Upper lobe of left lung (tissue), 6 donors: ENCODE measurements around the gene LECT2. TPM values are rescaled to one million over a fixed set of nuclear protein-coding genes. Genes with fewer than 3 reads are reported as not detected.

Source experiments
- ATAC-seq, 2 donors: fragments of 200-7000 bp; cut with Tn5 transposase; one replicate each; pipeline ENCODE4 v1.9.1; 2022; ENCODE audit warnings: mild to moderate bottlenecking in 2 of 2, moderate library complexity in 2 of 2; ENCODE audit not compliant: low FRiP score in 2 of 2
- DNase-seq, 2 donors: peaks; one replicate each; pipeline ENCODE4 v3.0.0-alpha.2; 2019 to 2020
- H3K27ac ChIP-seq, 4 donors: fragments of 200-600 bp; sonication (generic); one replicate each; pipeline ENCODE4 v1.5.1; 2016 to 2019
- H3K27me3 ChIP-seq, 4 donors: fragments of 200-600 bp; sonication (generic); one replicate each; pipeline ENCODE4 v1.5.1; 2017 to 2019
- H3K36me3 ChIP-seq, 4 donors: fragments of 200-600 bp; sonication (generic); one replicate each; pipeline ENCODE4 v1.5.1; 2016 to 2019
- H3K4me1 ChIP-seq, 4 donors: fragments of 200-600 bp; sonication (generic); one replicate each; pipeline ENCODE4 v1.5.1; 2018 to 2019
- H3K4me3 ChIP-seq, 4 donors: fragments of 200-600 bp; sonication (generic); one replicate each; pipeline ENCODE4 v1.5.1; 2017 to 2019; ENCODE audit warnings: mild to moderate bottlenecking in 2 of 4, moderate library complexity in 1 of 4
- H3K9me3 ChIP-seq, 4 donors: fragments of 200-600 bp; sonication (generic); one replicate each; pipeline ENCODE4 v1.5.1; 2018 to 2019
- EP300 ChIP-seq, 4 donors: sonication (generic); formaldehyde crosslinking; IDR thresholded peaks; one replicate each; pipeline ENCODE4 v1.5.1; 2017; ENCODE audit warnings: antibody characterized with exemption in 4 of 4, control low read depth in 2 of 4
- POLR2A ChIP-seq, 4 donors: fragments of 450-650 bp; IDR thresholded peaks; one replicate each; pipeline ENCODE4 v1.5.1; 2016 to 2017; ENCODE audit warnings: antibody characterized with exemption in 4 of 4, mild to moderate bottlenecking in 2 of 4
- POLR2AphosphoS5 ChIP-seq, 2 donors: sonication (generic); formaldehyde crosslinking; IDR thresholded peaks; one replicate each; pipeline ENCODE4 v1.5.1; 2017; ENCODE audit warnings: antibody characterized with exemption in 2 of 2
- WGBS, 2 donors: methylation state at CpG; one replicate each; pipeline ENCODE4 v1.1.5; 2017 to 2018; 5-methylcytosine and 5-hydroxymethylcytosine counted together
- total RNA-seq, 6 donors: library from RNA; depleted of rRNA in 4 of 6; stranded (reverse); fragments of >200 nt in 4 of 6; gene quantifications; one replicate each; pipeline versions ENCODE4 v1.1.0 to v1.2.1, GENCODE V29; 2016 to 2021
- TF ChIP-seq, protein P1 (sequence below), 6 experiments: fragments of 450-650 bp in 4 of 6; fragments of 200-600 bp in 2 of 6; sonication (generic) in 2 of 6; IDR thresholded peaks; one replicate each; pipeline ENCODE4 v1.5.1; 2016 to 2019; ENCODE audit warnings: antibody characterized with exemption in 6 of 6
- donor health status: DM: no; HTN: no; CAD: no; lungs with moderate emphysema.
- donor health status: DM: no; HTN: yes; CAD: no; lungs with severe emphysema.

Gene LECT2
- total RNA-seq: not detected

DNA sequence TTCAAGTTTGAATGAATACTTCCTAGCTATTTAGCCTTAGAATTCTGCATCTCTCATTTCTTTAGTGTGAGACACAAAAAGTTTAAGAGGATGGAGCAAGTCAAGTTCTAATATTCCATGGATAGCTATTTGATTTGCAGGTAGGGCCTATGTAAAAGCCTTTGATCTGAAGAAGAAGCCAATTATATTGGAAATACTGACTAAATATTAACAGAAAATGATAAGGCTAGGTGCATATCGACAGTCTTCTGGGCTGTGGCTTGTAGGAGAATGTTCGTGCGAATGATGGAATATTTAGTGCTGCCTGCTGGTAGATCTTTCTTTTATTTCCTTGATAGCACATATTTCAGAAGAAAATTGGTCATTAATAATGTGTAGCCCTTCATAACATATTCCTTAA is at the start of gene LECT2:
TSS of gene LECT2 (minus strand) at position 85 of the 400 bp plus-strand sequence. CDS start 150 bp downstream, outside the sequence.
- Histone ChIP-seq H3K4me3 (no peak within 1 kb of the TSS), H3K27me3 (no peaks in the 10 kb centered on the region), H3K4me1 (no peaks in the 10 kb centered on the region), H3K36me3 (no peaks in the 10 kb centered on the region), H3K27ac (no peak within 1 kb of the TSS), H3K9me3 (no peaks in the 10 kb centered on the region)
- TF ChIP-seq POLR2A (IDR thresholded peaks at IDR 0.05) (no peak), POLR2AphosphoS5 (IDR thresholded peaks at IDR 0.05) (no peak), EP300 (IDR thresholded peaks at IDR 0.05) (no peak)
- TF ChIP-seq, protein P1, sequence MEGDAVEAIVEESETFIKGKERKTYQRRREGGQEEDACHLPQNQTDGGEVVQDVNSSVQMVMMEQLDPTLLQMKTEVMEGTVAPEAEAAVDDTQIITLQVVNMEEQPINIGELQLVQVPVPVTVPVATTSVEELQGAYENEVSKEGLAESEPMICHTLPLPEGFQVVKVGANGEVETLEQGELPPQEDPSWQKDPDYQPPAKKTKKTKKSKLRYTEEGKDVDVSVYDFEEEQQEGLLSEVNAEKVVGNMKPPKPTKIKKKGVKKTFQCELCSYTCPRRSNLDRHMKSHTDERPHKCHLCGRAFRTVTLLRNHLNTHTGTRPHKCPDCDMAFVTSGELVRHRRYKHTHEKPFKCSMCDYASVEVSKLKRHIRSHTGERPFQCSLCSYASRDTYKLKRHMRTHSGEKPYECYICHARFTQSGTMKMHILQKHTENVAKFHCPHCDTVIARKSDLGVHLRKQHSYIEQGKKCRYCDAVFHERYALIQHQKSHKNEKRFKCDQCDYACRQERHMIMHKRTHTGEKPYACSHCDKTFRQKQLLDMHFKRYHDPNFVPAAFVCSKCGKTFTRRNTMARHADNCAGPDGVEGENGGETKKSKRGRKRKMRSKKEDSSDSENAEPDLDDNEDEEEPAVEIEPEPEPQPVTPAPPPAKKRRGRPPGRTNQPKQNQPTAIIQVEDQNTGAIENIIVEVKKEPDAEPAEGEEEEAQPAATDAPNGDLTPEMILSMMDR (IDR thresholded peaks at IDR 0.05): no peak
- WGBS, 2 donors: 72 to 95% methylated on average over 3 of the region's 3 CpGs
- no peak for ATAC-seq
- DNase-seq: no peak

DNA sequence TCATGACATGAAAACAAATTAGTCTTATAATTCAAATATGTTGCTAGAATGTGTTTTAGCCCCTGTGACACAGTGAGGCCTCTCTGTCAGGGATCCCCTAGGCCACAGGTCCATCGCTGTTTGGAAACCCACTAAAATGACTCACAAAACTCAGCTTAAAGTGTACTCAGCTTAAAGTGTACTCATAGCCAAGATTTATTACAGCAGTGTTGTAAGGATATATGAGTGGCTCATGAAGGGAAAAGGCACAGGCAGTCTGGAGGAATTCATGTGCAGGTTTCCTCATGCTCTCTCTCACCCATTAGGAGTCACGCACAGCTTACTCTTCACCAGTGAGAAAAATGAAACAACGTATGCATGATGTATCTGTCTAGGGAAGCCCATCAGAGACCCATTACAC is 49.7 kb upstream of the LECT2 start:
- H3K4me3 ChIP-seq: no peak overlapping the region
- no peaks in the 10 kb centered on the region for H3K9me3 ChIP-seq
- no peaks in the 10 kb centered on the region for H3K36me3 ChIP-seq
- ATAC-seq: no peak
- TF ChIP-seq EP300 (IDR thresholded peaks at IDR 0.05): no peak
- TF ChIP-seq, protein P1 (IDR thresholded peaks at IDR 0.05): no peak
- no peak for TF ChIP-seq POLR2AphosphoS5 (IDR thresholded peaks at IDR 0.05)
- no peak for TF ChIP-seq POLR2A (IDR thresholded peaks at IDR 0.05)
- H3K27me3 ChIP-seq: no peaks in the 10 kb centered on the region
- 68 to 83% methylated on average over 3 of the region's 3 CpGs for WGBS, 2 donors
- peaks cover 0 to 4% (median 0%) of the 10 kb centered on the region in 4 donors for H3K4me1 ChIP-seq
- H3K27ac ChIP-seq: no peak overlapping the region
- no peak for DNase-seq

DNA sequence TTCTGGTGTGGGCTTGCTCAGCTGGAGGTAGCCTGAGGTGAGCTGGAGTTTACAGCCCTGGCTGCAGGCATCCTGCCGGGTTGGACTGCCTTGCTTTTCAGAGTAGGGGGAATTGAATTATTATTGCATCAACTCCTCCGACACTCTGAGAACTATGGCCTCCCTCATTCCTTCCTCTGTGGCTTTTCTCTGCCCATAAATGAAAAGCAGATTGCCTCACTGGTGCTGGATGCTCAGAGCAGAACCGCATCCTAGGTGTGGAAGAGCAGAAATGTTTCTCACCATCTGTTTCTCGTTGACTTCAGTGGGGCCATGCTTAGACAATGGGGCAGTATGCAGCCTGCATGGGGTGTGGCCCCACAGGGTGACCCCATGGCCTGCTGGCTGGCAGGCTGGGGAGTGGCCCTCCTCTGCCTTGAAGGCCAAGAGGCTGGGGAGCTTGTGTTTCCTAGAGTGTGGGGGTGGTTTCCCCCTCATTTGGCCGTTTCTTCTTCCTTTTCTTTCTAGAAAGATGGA is 46.7 kb upstream of the LECT2 start:
- TF ChIP-seq EP300 (IDR thresholded peaks at IDR 0.05) (no peak), POLR2AphosphoS5 (IDR thresholded peaks at IDR 0.05) (no peak), POLR2A (IDR thresholded peaks at IDR 0.05) (no peak)
- TF ChIP-seq, protein P1 (IDR thresholded peaks at IDR 0.05): no peak
- H3K27ac ChIP-seq: no peak overlapping the region
- peaks cover 0 to 4% (median 2%) of the 10 kb centered on the region in 4 donors for H3K4me1 ChIP-seq
- 43 to 49% methylated on average over 4 to 5 of the region's 5 CpGs for WGBS, 2 donors
- no peaks in the 10 kb centered on the region for H3K36me3 ChIP-seq
- H3K4me3 ChIP-seq: no peak overlapping the region
- DNase-seq: peak in 1 of 2 donors; percentile 39
- H3K9me3 ChIP-seq: no peaks in the 10 kb centered on the region
- no peaks in the 10 kb centered on the region for H3K27me3 ChIP-seq
- ATAC-seq: peak in 1 of 2 donors; percentile 51

DNA sequence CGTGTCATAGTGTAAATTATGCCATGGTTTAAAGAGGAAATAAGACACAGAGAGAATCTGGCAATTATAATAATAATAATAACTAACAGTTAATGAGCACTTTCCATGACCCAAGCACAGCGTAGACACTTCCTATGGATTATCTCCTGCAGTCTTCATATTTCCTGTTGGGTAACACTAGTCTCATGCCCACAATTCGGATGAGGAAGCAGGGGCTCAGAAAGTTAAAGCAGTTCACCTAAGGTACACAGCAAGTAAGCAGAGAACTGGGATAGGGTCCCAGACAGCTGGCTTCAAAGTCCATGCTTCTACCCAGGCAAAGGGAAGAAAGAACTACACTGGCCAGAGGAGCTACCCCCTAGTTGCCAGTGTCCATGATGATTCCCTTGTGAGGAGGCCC is 46.1 kb upstream of the LECT2 start:
- TF ChIP-seq POLR2AphosphoS5 (IDR thresholded peaks at IDR 0.05): peak in 1 of 2 donors; percentile 23
- no peak for TF ChIP-seq EP300 (IDR thresholded peaks at IDR 0.05)
- Histone ChIP-seq H3K27ac (no peak overlapping the region), H3K36me3 (no peaks in the 10 kb centered on the region), H3K4me1 (peaks cover 0 to 4% (median 2%) of the 10 kb centered on the region in 4 donors), H3K9me3 (no peaks in the 10 kb centered on the region), H3K27me3 (no peaks in the 10 kb centered on the region), H3K4me3 (no peak overlapping the region)
- 47 to 71% methylated on average over 3 of the region's 3 CpGs for WGBS, 2 donors
- no peak for DNase-seq
- ATAC-seq: peak in 1 of 2 donors; percentile 51

GRCh38 chr5:136000147-136000546 is 45.4 kb upstream of the LECT2 start:
- no peaks in the 10 kb centered on the region for H3K36me3 ChIP-seq
- TF ChIP-seq EP300 (IDR thresholded peaks at IDR 0.05) (no peak), POLR2A (IDR thresholded peaks at IDR 0.05) (no peak)
- no peaks in the 10 kb centered on the region for H3K9me3 ChIP-seq
- WGBS, 2 donors: 94 to 96% methylated on average over 2 of the region's 2 CpGs
- ATAC-seq (no peak), DNase-seq (no peak)
- no peak overlapping the region for H3K4me3 ChIP-seq
- H3K27me3 ChIP-seq: no peaks in the 10 kb centered on the region
- H3K4me1 ChIP-seq: peaks cover 0 to 4% (median 2%) of the 10 kb centered on the region in 4 donors
- H3K27ac ChIP-seq: no peak overlapping the region
